NB4 (cell line): Measurements from ENCODE around the gene PDS5B.

Experiments used
- CTCF ChIP-seq: IDR thresholded peaks from one replicate; pipeline ENCODE4 v1.5.1; 2012; ENCODE audit warnings: low read depth, low read length
- MYC ChIP-seq: IDR thresholded peaks from 2 replicates; pipeline ENCODE4 v1.6.1; 2011; ENCODE audit warnings: low read depth, low read length

GRCh38 chr13:32752997-32753606 lies 166.8 kb downstream of the PDS5B start:
- TF ChIP-seq MYC: no peak
- no peak for TF ChIP-seq CTCF
